HepG2 (cell line): ENCODE data around the gene COL18A1. TPM values are rescaled to one million over a fixed set of nuclear protein-coding genes. Genes with fewer than 3 reads are reported as not detected.
A peak's percentile ranks its signal among the peaks of the same experiment; 100 is the strongest.

Source experiments
- ARID4A ChIP-seq: sonication (generic); formaldehyde crosslinking; IDR thresholded peaks from 2 replicates; pipeline ENCODE4 v1.5.0; 2020; ENCODE audit warnings: mild to moderate bottlenecking, missing genetic modification reagents, borderline replicate concordance
- ATF2 ChIP-seq: sonication (generic); formaldehyde crosslinking; IDR thresholded peaks from 2 replicates; pipeline ENCODE4 v1.4.0; 2020; ENCODE audit warnings: missing genetic modification reagents
- ERF ChIP-seq: IDR thresholded peaks from 2 replicates; pipeline ENCODE4 v1.6.1; 2018; ENCODE audit warnings: missing biosample characterization, missing genetic modification reagents
- GTF3A ChIP-seq: sonication (generic); formaldehyde crosslinking; conservative IDR thresholded peaks from 2 replicates; pipeline ENCODE4 v1.4.0; 2020; ENCODE audit warnings: mild to moderate bottlenecking, missing genetic modification reagents
- MBNL3 ChIP-seq: fragments of 250-450 bp; sonication (Bioruptor Pico); conservative IDR thresholded peaks from 2 replicates; pipeline ENCODE4 v1.8.0; 2022; ENCODE audit warnings: mild to moderate bottlenecking, inconsistent platforms
- NONO ChIP-seq, 2 experiments: fragments of 450-650 bp in 1 of 2; sonication (generic) in 1 of 2; formaldehyde crosslinking in 1 of 2; IDR thresholded peaks in 1 of 2; conservative IDR thresholded peaks in 1 of 2; 2 replicates each; pipeline versions ENCODE4 v1.6.1 to v1.8.0; 2017 to 2022; ENCODE audit warnings: mild to moderate bottlenecking in 1 of 2, missing genetic modification reagents in 1 of 2, moderate library complexity in 1 of 2
- PHF21A ChIP-seq: sonication (generic); formaldehyde crosslinking; IDR thresholded peaks from 2 replicates; pipeline ENCODE4 v1.5.0; 2020; ENCODE audit warnings: mild to moderate bottlenecking, missing genetic modification reagents
- POLR2A ChIP-seq, 2 experiments: IDR thresholded peaks; 2 replicates each; pipeline ENCODE4 v1.6.1; 2011; ENCODE audit warnings: low read depth in 2 of 2, low read length in 2 of 2, mild to moderate bottlenecking in 1 of 2, moderate library complexity in 1 of 2; ENCODE audit not compliant: insufficient read depth in 1 of 2
- THRA ChIP-seq: sonication (generic); formaldehyde crosslinking; IDR thresholded peaks from 2 replicates; pipeline ENCODE4 v1.4.0; 2020; ENCODE audit warnings: missing genetic modification reagents, borderline replicate concordance
- ZBTB3 ChIP-seq: sonication (generic); formaldehyde crosslinking; IDR thresholded peaks from 2 replicates; pipeline ENCODE4 v1.4.0; 2020; ENCODE audit warnings: low read depth, mild to moderate bottlenecking, moderate library complexity, missing genetic modification reagents, borderline replicate concordance
- ZBTB43 ChIP-seq: sonication (generic); formaldehyde crosslinking; conservative IDR thresholded peaks from 2 replicates; pipeline ENCODE4 v1.4.0; 2020; ENCODE audit warnings: missing genetic modification reagents
- ZNF343 ChIP-seq: sonication (generic); formaldehyde crosslinking; IDR thresholded peaks from 2 replicates; pipeline ENCODE4 v1.4.0; 2020; ENCODE audit warnings: mild to moderate bottlenecking, missing genetic modification reagents
- ZNF576 ChIP-seq: sonication (generic); formaldehyde crosslinking; IDR thresholded peaks from 2 replicates; pipeline ENCODE4 v1.4.0; 2020; ENCODE audit warnings: mild to moderate bottlenecking, missing genetic modification reagents
- ZNF746 ChIP-seq: sonication (generic); formaldehyde crosslinking; IDR thresholded peaks from 2 replicates; pipeline ENCODE4 v1.8.0; 2022; ENCODE audit warnings: mild to moderate bottlenecking, missing genetic modification reagents
- ZNF766 ChIP-seq: sonication (generic); formaldehyde crosslinking; IDR thresholded peaks from 2 replicates; pipeline ENCODE4 v1.5.0; 2020; ENCODE audit warnings: missing genetic modification reagents, borderline replicate concordance
- ZNF878 ChIP-seq: sonication (generic); formaldehyde crosslinking; IDR thresholded peaks from 2 replicates; pipeline ENCODE4 v1.8.1; 2023; ENCODE audit warnings: mild to moderate bottlenecking, missing genetic modification reagents, moderate library complexity
- ZNF891 ChIP-seq: sonication (generic); formaldehyde crosslinking; IDR thresholded peaks from 2 replicates; pipeline ENCODE4 v1.5.0; 2020; ENCODE audit warnings: mild to moderate bottlenecking, missing genetic modification reagents
- polyA plus RNA-seq, 8 experiments: library from polyadenylated mRNA; depleted of rRNA in 3 of 8; stranded (reverse) in 7 of 8; unstranded in 1 of 8; fragments of >200 nt; fragmentation: Illumina TruSeq in 4 of 8; extraction: Trizol in 4 of 8; gene quantifications; 2 replicates each; pipeline versions ENCODE4 v1.2.1 to v1.2.3, GENCODE V29; 2011 to 2016; ENCODE audit warnings: low read depth in 4 of 8, missing spikeins in 1 of 8, mixed read lengths in 1 of 8; ENCODE audit not compliant: insufficient read depth in 1 of 8
- total RNA-seq, 5 experiments: library from RNA; depleted of rRNA; stranded (reverse); fragments of >200 nt; fragmentation: Illumina TruSeq; extraction: Trizol; gene quantifications; 2 replicates each; pipeline ENCODE4 v1.2.3, GENCODE V29; 2016; ENCODE audit warnings: low read depth in 1 of 5

Gene COL18A1
- total and polyA plus RNA-seq, 2 of the 13 experiments (the other 11 are each of a cell fraction or from before 2014, with no cell fraction given): 79.0 to 102 TPM

GRCh38 chr21:45367402-45368351 lies 37.3 kb upstream of the COL18A1 start (continued):
- TF ChIP-seq NONO (IDR thresholded peaks at IDR 0.05) (no peak), NONO (CRISPR knock-in tag; conservative IDR thresholded peaks at IDR 0.05) (peak; percentile 78), ZBTB3 (CRISPR knock-in tag) (0 out of 2 replicates have a peak, but pooled peaks have one; percentile 15), ZNF766 (CRISPR knock-in tag) (no peak), THRA (CRISPR knock-in tag) (0 out of 2 replicates have a peak, but pooled peaks have one; percentile 12), ATF2 (peak; percentile 33; the same call in 1 of the 2 replicates), ZBTB43 (CRISPR knock-in tag) (0 out of 2 replicates have a peak, but pooled peaks have one; percentile 16), ZNF343 (CRISPR knock-in tag) (0 out of 2 replicates have a peak, but pooled peaks have one; percentile 84), POLR2A (IDR thresholded peaks at IDR 0.05; ENCODE audit: insufficient read depth in 1 of 2, low read depth in 2 of 2, low read length in 2 of 2) (peak in 1 of 2 experiments; percentile 50; a peak in 2 of 4 replicates), MBNL3 (CRISPR knock-in tag) (no peak), ZNF878 (CRISPR knock-in tag) (peak; percentile 9; the same call in 1 of the 2 replicates), ERF (0 out of 2 replicates have a peak, but pooled peaks have one; percentile 17), ZNF891 (CRISPR knock-in tag) (peak; percentile 69; the same call in 1 of the 2 replicates), ARID4A (CRISPR knock-in tag) (peak; percentile 56; the same call in 1 of the 2 replicates), ZNF746 (CRISPR knock-in tag) (0 out of 2 replicates have a peak, but pooled peaks have one; percentile 57), PHF21A (CRISPR knock-in tag) (0 out of 2 replicates have a peak, but pooled peaks have one; percentile 40), GTF3A (CRISPR knock-in tag) (no peak), ZNF576 (0 out of 2 replicates have a peak, but pooled peaks have one; percentile 54)
